Spleen (tissue), 11 donors: ENCODE results near the gene PCBD1. TPM values are rescaled to one million over a fixed set of nuclear protein-coding genes. Genes with fewer than 3 reads are reported as not detected.

ENCODE experiments used
- DNase-seq: peaks from one replicate; pipeline ENCODE4 v3.0.0-alpha.2; 2020
- H3K27ac ChIP-seq, 8 donors: fragments of 200-600 bp; sonication (generic) in 7 of 8; 1 replicate in 4 of 8; 2 replicates in 4 of 8; pipeline versions ENCODE4 v1.5.0 to v1.8.0; 2016 to 2021; ENCODE audit warnings: inconsistent platforms in 4 of 8, mild to moderate bottlenecking in 4 of 8, moderate library complexity in 1 of 8
- H3K27me3 ChIP-seq, 7 donors: fragments of 200-600 bp; sonication (generic) in 6 of 7; replicated peaks in 1 of 7; 1 replicate in 4 of 7; 2 replicates in 3 of 7; pipeline versions ENCODE4 v1.5.0 to v1.8.0; 2016 to 2021; ENCODE audit warnings: inconsistent platforms in 3 of 7, mild to moderate bottlenecking in 1 of 7
- H3K36me3 ChIP-seq, 6 donors: fragments of 200-600 bp; sonication (generic) in 5 of 6; 1 replicate in 4 of 6; 2 replicates in 2 of 6; pipeline versions ENCODE4 v1.5.0 to v1.8.0; 2016 to 2021; ENCODE audit warnings: inconsistent platforms in 2 of 6
- H3K4me1 ChIP-seq, 6 donors: fragments of 200-600 bp; sonication (generic) in 5 of 6; 1 replicate in 3 of 6; 2 replicates in 3 of 6; pipeline versions ENCODE4 v1.5.0 to v1.8.0; 2016 to 2021; ENCODE audit warnings: inconsistent platforms in 3 of 6
- H3K4me3 ChIP-seq, 8 donors: fragments of 200-600 bp; sonication (generic) in 7 of 8; 1 replicate in 4 of 8; 2 replicates in 4 of 8; pipeline versions ENCODE4 v1.5.0 to v1.8.0; 2016 to 2021; ENCODE audit warnings: inconsistent platforms in 4 of 8, mild to moderate bottlenecking in 4 of 8, moderate library complexity in 2 of 8
- H3K9me3 ChIP-seq, 8 donors: fragments of 200-600 bp; sonication (generic) in 7 of 8; 1 replicate in 4 of 8; 2 replicates in 4 of 8; pipeline versions ENCODE4 v1.5.0 to v1.8.0; 2016 to 2021; ENCODE audit warnings: inconsistent platforms in 4 of 8
- POLR2A ChIP-seq, 3 donors: fragments of 450-650 bp; IDR thresholded peaks; one replicate each; pipeline ENCODE4 v1.5.1; 2017; ENCODE audit warnings: antibody characterized with exemption in 3 of 3, mild to moderate bottlenecking in 1 of 3
- POLR2AphosphoS5 ChIP-seq, 3 donors: sonication (generic); formaldehyde crosslinking; IDR thresholded peaks; one replicate each; pipeline ENCODE4 v1.5.1; 2017; ENCODE audit warnings: antibody characterized with exemption in 3 of 3
- WGBS, 5 donors: extraction: QIAGEN DNeasy Blood & Tissue Kit in 3 of 5; methylation state at CpG; one replicate each; pipeline versions ENCODE4 v1.1.5 to v1.1.7; 2013 to 2018; 5-methylcytosine and 5-hydroxymethylcytosine counted together
- intact Hi-C: fragments of 100-400 bp; cut with DNase I; formaldehyde crosslinking; loops from one replicate; pipeline ENCODE4 v1.15.0; 2023; ENCODE audit warnings: low total_unique reads
- polyA plus RNA-seq, 3 donors: library from polyadenylated mRNA; stranded (reverse); fragments of 200-250 nt; gene quantifications; one replicate each; pipeline ENCODE4 v1.2.1, GENCODE V29; 2013
- total RNA-seq, 7 donors: library from RNA; depleted of rRNA in 3 of 7; stranded (reverse); fragments of >200 nt in 3 of 7; fragmentation: NEBNext Ultra II Directional in 4 of 7; extraction: Animal tissue kit (Norgen Biotek cat#: 25700) in 4 of 7; gene quantifications; one replicate each; pipeline versions ENCODE4 v1.1.0 to v1.2.1, GENCODE V29; 2016 to 2021
- TF ChIP-seq, protein P1 (sequence below), 11 experiments: fragments of 200-600 bp in 7 of 11; fragments of 450-650 bp in 4 of 11; sonication (generic) in 4 of 11; IDR thresholded peaks in 8 of 11; conservative IDR thresholded peaks in 3 of 11; 1 replicate in 7 of 11; 2 replicates in 4 of 11; pipeline versions ENCODE4 v1.4.0 to v1.8.0; 2016 to 2021; ENCODE audit warnings: antibody characterized with exemption in 11 of 11, inconsistent platforms in 4 of 11, mild to moderate bottlenecking in 1 of 11
- donor health status: healthy with polysubstance abuse.
- donor health status: DM: no; HTN: no; CAD: no; lungs with moderate emphysema.
- donor health status: DM: no; HTN: no; CAD: no.
- donor health status: Bipolar disorder and iron deficiency.
- donor health status: healthy.
- donor health status: DM: no; HTN: no; CAD: no.
- donor health status: DM: yes; HTN: yes; CAD: no.

Gene PCBD1
- total and polyA plus RNA-seq, 10 donors: 24.5 to 45.6 (median 30.7) TPM

- H3K4me1 ChIP-seq: peaks cover 0 to 21% (median 6%) of the 10 kb centered on the region in 6 donors
- H3K9me3 ChIP-seq: no peaks in the 10 kb centered on the region
- H3K4me3 ChIP-seq: no peak overlapping the region
- WGBS, 5 donors: 60 to 74% (median 66%) methylated on average over 15 of the region's 15 CpGs
- no peak for TF ChIP-seq POLR2AphosphoS5 (IDR thresholded peaks at IDR 0.05)
- intact Hi-C loops: no loop called here
- H3K27me3 ChIP-seq: peaks cover 0 to 28% (median 0%) of the 10 kb centered on the region in 7 donors
- no peak for DNase-seq
- H3K36me3 ChIP-seq: no peaks in the 10 kb centered on the region
- no peak overlapping the region for H3K27ac ChIP-seq
Measured at GRCh38 chr10:70931168-70931815, 42.9 kb upstream of the PCBD1 start.

GRCh38 chr10:70930263-70931000 lies 42.1 kb upstream of the PCBD1 start:
- no peaks in the 10 kb centered on the region for H3K36me3 ChIP-seq
- no peak for DNase-seq
- TF ChIP-seq POLR2AphosphoS5 (IDR thresholded peaks at IDR 0.05) (no peak), POLR2A (IDR thresholded peaks at IDR 0.05) (no peak)
- TF ChIP-seq, protein P1, sequence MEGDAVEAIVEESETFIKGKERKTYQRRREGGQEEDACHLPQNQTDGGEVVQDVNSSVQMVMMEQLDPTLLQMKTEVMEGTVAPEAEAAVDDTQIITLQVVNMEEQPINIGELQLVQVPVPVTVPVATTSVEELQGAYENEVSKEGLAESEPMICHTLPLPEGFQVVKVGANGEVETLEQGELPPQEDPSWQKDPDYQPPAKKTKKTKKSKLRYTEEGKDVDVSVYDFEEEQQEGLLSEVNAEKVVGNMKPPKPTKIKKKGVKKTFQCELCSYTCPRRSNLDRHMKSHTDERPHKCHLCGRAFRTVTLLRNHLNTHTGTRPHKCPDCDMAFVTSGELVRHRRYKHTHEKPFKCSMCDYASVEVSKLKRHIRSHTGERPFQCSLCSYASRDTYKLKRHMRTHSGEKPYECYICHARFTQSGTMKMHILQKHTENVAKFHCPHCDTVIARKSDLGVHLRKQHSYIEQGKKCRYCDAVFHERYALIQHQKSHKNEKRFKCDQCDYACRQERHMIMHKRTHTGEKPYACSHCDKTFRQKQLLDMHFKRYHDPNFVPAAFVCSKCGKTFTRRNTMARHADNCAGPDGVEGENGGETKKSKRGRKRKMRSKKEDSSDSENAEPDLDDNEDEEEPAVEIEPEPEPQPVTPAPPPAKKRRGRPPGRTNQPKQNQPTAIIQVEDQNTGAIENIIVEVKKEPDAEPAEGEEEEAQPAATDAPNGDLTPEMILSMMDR (IDR thresholded peaks at IDR 0.05 in 8 of 11, conservative IDR thresholded peaks at IDR 0.05 in 3 of 11): no peak
- peaks cover 0 to 18% (median 9%) of the 10 kb centered on the region in 6 donors for H3K4me1 ChIP-seq
- no peak overlapping the region for H3K27ac ChIP-seq
- H3K4me3 ChIP-seq: no peak overlapping the region
- peaks cover 0 to 36% (median 0%) of the 10 kb centered on the region in 7 donors for H3K27me3 ChIP-seq
- no peaks in the 10 kb centered on the region for H3K9me3 ChIP-seq
- intact Hi-C loops: no loop called here
- WGBS, 5 donors: 81 to 89% (median 86%) methylated on average over 17 of the region's 17 CpGs

DNA sequence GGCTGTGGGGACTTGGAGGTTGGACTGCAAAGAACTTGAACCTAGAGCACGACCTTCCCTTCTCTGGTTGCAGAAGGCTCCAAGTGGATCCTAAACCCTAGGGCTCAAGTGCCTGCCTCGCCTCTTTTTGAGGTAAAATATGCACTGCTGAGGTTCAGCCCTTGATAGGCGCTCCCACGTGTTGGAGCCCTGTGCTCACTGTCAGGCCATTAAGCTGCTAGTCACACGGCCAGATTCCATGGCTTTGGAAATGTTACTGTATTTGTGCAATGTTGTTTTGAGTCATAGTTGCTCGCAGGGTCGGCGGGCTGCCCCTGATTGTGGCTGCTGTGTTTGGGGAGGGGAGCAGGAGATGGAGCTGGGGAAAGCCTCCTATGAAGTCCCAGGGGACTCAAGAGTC lies 39.8 kb upstream of the PCBD1 start:
- TF ChIP-seq POLR2A (IDR thresholded peaks at IDR 0.05) (no peak), POLR2AphosphoS5 (IDR thresholded peaks at IDR 0.05) (no peak)
- TF ChIP-seq, protein P1 (IDR thresholded peaks at IDR 0.05 in 8 of 11, conservative IDR thresholded peaks at IDR 0.05 in 3 of 11): no peak
- no peak for DNase-seq
- WGBS, 5 donors: 57 to 84% (median 76%) methylated on average over 8 of the region's 8 CpGs
- Histone ChIP-seq H3K9me3 (no peaks in the 10 kb centered on the region), H3K36me3 (no peaks in the 10 kb centered on the region), H3K4me1 (peaks cover 0 to 7% (median 5%) of the 10 kb centered on the region in 6 donors), H3K4me3 (no peak overlapping the region), H3K27ac (no peak overlapping the region), H3K27me3 (peaks cover 0 to 51% (median 0%) of the 10 kb centered on the region in 7 donors)
- intact Hi-C loops: loop anchor here (5.0 to 10.0 kb wide), 2 partner anchors 284 to 357 kb away; partner anchors contain the start of gene UNC5B

- Histone ChIP-seq H3K4me3 (no peak overlapping the region), H3K27me3 (peaks cover 0 to 51% (median 0%) of the 10 kb centered on the region in 7 donors), H3K4me1 (peaks cover 0 to 7% (median 5%) of the 10 kb centered on the region in 6 donors), H3K36me3 (no peaks in the 10 kb centered on the region), H3K9me3 (no peaks in the 10 kb centered on the region), H3K27ac (no peak overlapping the region)
- intact Hi-C loops: loop anchor here (5.0 to 10.0 kb wide), 2 partner anchors 285 to 357 kb away; partner anchors contain the start of gene UNC5B
- 74 to 85% (median 85%) methylated on average over 13 of the region's 13 CpGs for WGBS, 5 donors
- TF ChIP-seq POLR2AphosphoS5 (IDR thresholded peaks at IDR 0.05) (no peak), POLR2A (IDR thresholded peaks at IDR 0.05) (no peak)
- TF ChIP-seq, protein P1 (IDR thresholded peaks at IDR 0.05 in 8 of 11, conservative IDR thresholded peaks at IDR 0.05 in 3 of 11): no peak
- no peak for DNase-seq
Measured at GRCh38 chr10:70927189-70927943, 39.0 kb upstream of the PCBD1 start.
